ENCODE measurements around the gene RFX1.

Gene RFX1

GRCh38 chr19:13959962-13960862 is 45.9 kb downstream of the RFX1 start:
- TF ChIP-seq PRDM4 (tag by site-specific recombination; IDR thresholded peaks at IDR 0.05) (no peak), BCL11A (tag by site-specific recombination; IDR thresholded peaks at IDR 0.05; ENCODE audit: low read depth) (peak; percentile 80; the same call in 1 of the 2 replicates), ZNF341 (tag by site-specific recombination; IDR thresholded peaks at IDR 0.05; ENCODE audit: low read depth) (0 out of 2 replicates have a peak, but pooled peaks have one; percentile 35), CTCF (tag by site-specific recombination; IDR thresholded peaks at IDR 0.05) (0 out of 2 replicates have a peak, but pooled peaks have one; percentile 57), HIC1 (tag by site-specific recombination; IDR thresholded peaks at IDR 0.05) (0 out of 2 replicates have a peak, but pooled peaks have one; percentile 7), ZNF221 (tag by site-specific recombination; IDR thresholded peaks at IDR 0.05; ENCODE audit: borderline replicate concordance) (no peak), ZNF747 (tag by site-specific recombination; IDR thresholded peaks at IDR 0.05) (no peak), BCL11B (tag by site-specific recombination; IDR thresholded peaks at IDR 0.05; ENCODE audit: low read depth) (peak; percentile 86; the same call in 1 of the 2 replicates), ZNF626 (tag by site-specific recombination; IDR thresholded peaks at IDR 0.05) (no peak)
- CTCF ChIA-PET, result interaction anchor here (0.6 to 0.7 kb wide), 2 partner anchors 44 to 100 kb away, joined by 3 read pairs; no protein-coding TSS in a partner anchor
- no peak overlapping the region for H3K4me3 ChIP-seq (ENCODE audit: low read depth, low read length)

GRCh38 chr19:13959141-13959961 is 46.8 kb downstream of the RFX1 start:
- no peak overlapping the region for H3K4me3 ChIP-seq (ENCODE audit: low read depth, low read length)
- H3K4me1 ChIP-seq (ENCODE audit: control insufficient read depth, insufficient read depth, low read length), result no peaks in the 10 kb centered on the region
- CTCF ChIA-PET, result no interaction called here
- POLR2A ChIA-PET, result interaction anchor here (0.6 to 1.3 kb wide), 2 partner anchors 46 to 72 kb away, joined by 3 to 4 read pairs; partner anchors contain the start of gene IL27RA
- no peak overlapping the region for H3K27ac ChIP-seq (ENCODE audit: extremely low read depth, low read depth, low read length)
- no peaks in the 10 kb centered on the region for H3K9me3 ChIP-seq (ENCODE audit: control insufficient read depth, insufficient read depth, low read depth, low read length)
- TF ChIP-seq EGR2 (tag by site-specific recombination; IDR thresholded peaks at IDR 0.05; ENCODE audit: low read depth) (peak; percentile 54), ATF2 (tag by site-specific recombination; IDR thresholded peaks at IDR 0.05; ENCODE audit: low read depth) (peak; percentile 60; the same call in 1 of the 2 replicates), ZFHX2 (tag by site-specific recombination; conservative IDR thresholded peaks at IDR 0.05) (peak; percentile 58), ZNF660 (tag by site-specific recombination; IDR thresholded peaks at IDR 0.05) (no peak), ZNF555 (tag by site-specific recombination; conservative IDR thresholded peaks at IDR 0.05) (no peak)
- H3K36me3 ChIP-seq (ENCODE audit: control insufficient read depth in 2 of 2, insufficient read depth in 1 of 2, low read length in 2 of 2), result peaks cover 10 to 72% of the 10 kb centered on the region in 2 experiments

More at GRCh38 chr19:13959962-13960862, 45.9 kb downstream of the RFX1 start:
- peaks cover 3% of the 10 kb centered on the region; the same call in 1 of the 2 replicates for H3K4me1 ChIP-seq (ENCODE audit: control insufficient read depth, insufficient read depth, low read length)
- H3K36me3 ChIP-seq (ENCODE audit: control insufficient read depth in 2 of 2, insufficient read depth in 1 of 2, low read length in 2 of 2), result peaks cover 10 to 72% of the 10 kb centered on the region in 2 experiments
- POLR2A ChIA-PET, result interaction anchor here (0.5 to 1.3 kb wide), 2 partner anchors 71 to 633 kb away, joined by 3 to 5 read pairs; partner anchors contain the start of gene IL27RA
- H3K27ac ChIP-seq (ENCODE audit: extremely low read depth, low read depth, low read length), result no peak overlapping the region
- H3K9me3 ChIP-seq (ENCODE audit: control insufficient read depth, insufficient read depth, low read depth, low read length), result no peaks in the 10 kb centered on the region
